Caco-2 (cell line): ENCODE results near the gene RIPK3. TPM values are rescaled to one million over a fixed set of nuclear protein-coding genes. Genes with fewer than 3 reads are reported as not detected.

Experiments used
- BruUV-seq: library from RNA; stranded (reverse); fragments of 400-500 nt; replicated peaks from 2 replicates; lab custom pipeline; 2021; lab: Mats Ljungman, UMichigan
- CTCF ChIA-PET: fragments of 300-600 bp; sonication (Branson Sonifier 250); formaldehyde crosslinking; loops from one replicate; lab custom pipeline; 2022; ENCODE audit warnings: antibody characterized with exemption; lab: Charles Lee
- POLR2A ChIA-PET: fragments of 300-600 bp; sonication (Branson Sonifier 250); formaldehyde crosslinking; loops from one replicate; lab custom pipeline; 2022; ENCODE audit warnings: antibody characterized with exemption; lab: Charles Lee
- DNase-seq, 2 experiments: peaks; one replicate each; pipeline versions ENCODE4 v3.0.0 to v3.0.0-alpha.2; 2020 to 2022
- H3K27me3 ChIP-seq: replicated peaks from 2 replicates; pipeline ENCODE4 v1.6.0; 2011; ENCODE audit warnings: low read length; ENCODE audit not compliant: control insufficient read depth, insufficient read depth
- H3K36me3 ChIP-seq: 2 replicates; pipeline ENCODE4 v1.5.1; 2011; ENCODE audit warnings: low read length; ENCODE audit not compliant: control insufficient read depth, insufficient read depth
- H3K4me1 ChIP-seq: fragments of 250-450 bp; sonication (Bioruptor Pico); 2 replicates; pipeline ENCODE4 v1.5.1; 2020; ENCODE audit warnings: mild to moderate bottlenecking
- H3K4me3 ChIP-seq: 2 replicates; pipeline ENCODE4 v1.5.1; 2011; ENCODE audit warnings: low read depth, mild to moderate bottlenecking, control low read depth, low read length
- H3K9me3 ChIP-seq: fragments of 250-450 bp; sonication (Bioruptor Pico); 2 replicates; pipeline ENCODE4 v1.5.1; 2020; ENCODE audit warnings: mild to moderate bottlenecking, moderate library complexity
- H3K27ac Mint-ChIP-seq: one replicate; pipeline ENCODE4 v1.8.0; 2022; ENCODE audit warnings: mixed read lengths; ENCODE audit not compliant: unreplicated experiment
- H3K27me3 Mint-ChIP-seq: one replicate; pipeline ENCODE4 v1.8.0; 2022; ENCODE audit warnings: mixed read lengths; ENCODE audit not compliant: insufficient read depth, unreplicated experiment
- H3K36me3 Mint-ChIP-seq: one replicate; pipeline ENCODE4 v1.8.0; 2022; ENCODE audit warnings: mild to moderate bottlenecking, mixed read lengths; ENCODE audit not compliant: insufficient read depth, unreplicated experiment
- H3K4me1 Mint-ChIP-seq: one replicate; pipeline ENCODE4 v1.8.0; 2022; ENCODE audit warnings: low read depth, mixed read lengths; ENCODE audit not compliant: unreplicated experiment
- H3K4me3 Mint-ChIP-seq: one replicate; pipeline ENCODE4 v1.8.0; 2022; ENCODE audit warnings: mild to moderate bottlenecking, moderate library complexity, mixed read lengths; ENCODE audit not compliant: unreplicated experiment
- H3K9me3 Mint-ChIP-seq: one replicate; pipeline ENCODE4 v1.8.0; 2022; ENCODE audit warnings: mixed read lengths; ENCODE audit not compliant: unreplicated experiment
- CTCF ChIP-seq, 2 experiments: fragments of 200-600 bp in 1 of 2; IDR thresholded peaks; 1 replicate in 1 of 2; 2 replicates in 1 of 2; pipeline versions ENCODE4 v1.5.1 to v1.8.0; 2011 to 2022; ENCODE audit warnings: antibody characterized with exemption in 1 of 2, control low read depth in 1 of 2, inconsistent platforms in 1 of 2, low read depth in 1 of 2, low read length in 1 of 2, mild to moderate bottlenecking in 1 of 2, moderate library complexity in 1 of 2; ENCODE audit not compliant: insufficient read depth in 1 of 2, severe bottlenecking in 1 of 2, unreplicated experiment in 1 of 2
- intact Hi-C: fragments of 100-400 bp; cut with micrococcal nuclease; formaldehyde crosslinking; loops from one replicate; pipeline ENCODE4 v1.10.0; 2022; ENCODE audit not compliant: unreplicated experiment
- total RNA-seq: library from RNA; stranded (reverse); gene quantifications from 2 replicates; pipeline ENCODE4 v1.2.3, GENCODE V29; 2022

RIPK3 gene
- total RNA-seq, 1 experiment from 2014 or later, result 1.5 TPM

GRCh38 chr14:24337824-24338175 is 2.0 kb downstream of the RIPK3 start:
- no peak for TF ChIP-seq CTCF (IDR thresholded peaks at IDR 0.05; ENCODE audit: insufficient read depth in 1 of 2, low read depth in 1 of 2, low read length in 1 of 2, severe bottlenecking in 1 of 2, unreplicated experiment in 1 of 2)
- H3K4me3 ChIP-seq, result no peak overlapping the region
- Mint-ChIP-seq H3K4me3 (no peak overlapping the region), H3K27ac (no peak overlapping the region), H3K36me3 (peaks cover under 1% of the 10 kb centered on the region), H3K9me3 (no peaks in the 10 kb centered on the region), H3K4me1 (no peaks in the 10 kb centered on the region), H3K27me3 (peaks cover 3% of the 10 kb centered on the region)
- POLR2A ChIA-PET, result interaction anchor here (0.8 kb wide), 1 partner anchor 104 kb away, joined by 5 read pairs; no protein-coding TSS in a partner anchor
- no peaks in the 10 kb centered on the region for H3K36me3 ChIP-seq
- no TSS peak for BruUV-seq
- peaks cover 14% of the 10 kb centered on the region for H3K4me1 ChIP-seq
- no peaks in the 10 kb centered on the region; the same call in 1 of the 2 replicates for H3K27me3 ChIP-seq
- intact Hi-C loops, result no loop called here
- CTCF ChIA-PET, result interaction anchor here (1.7 kb wide), 1 partner anchor 94 kb away, joined by 6 read pairs; no protein-coding TSS in a partner anchor
- H3K9me3 ChIP-seq, result no peaks in the 10 kb centered on the region
- DNase-seq, result no peak

GRCh38 chr14:24337144-24337823 is 2.5 kb downstream of the RIPK3 start:
- no peaks in the 10 kb centered on the region for H3K9me3 ChIP-seq
- no TSS peak for BruUV-seq
- POLR2A ChIA-PET, result interaction anchor here (0.8 kb wide), 1 partner anchor 105 kb away, joined by 5 read pairs; no protein-coding TSS in a partner anchor
- H3K4me3 ChIP-seq, result no peak overlapping the region
- no peak overlapping the region for H3K4me3 Mint-ChIP-seq
- no peaks in the 10 kb centered on the region for H3K36me3 ChIP-seq
- H3K4me1 ChIP-seq, result peaks cover 15% of the 10 kb centered on the region
- intact Hi-C loops, result no loop called here
- peaks cover under 1% of the 10 kb centered on the region for H3K27me3 Mint-ChIP-seq
- no peaks in the 10 kb centered on the region; the same call in 1 of the 2 replicates for H3K27me3 ChIP-seq
- peaks cover 2% of the 10 kb centered on the region for H3K4me1 Mint-ChIP-seq
- CTCF ChIA-PET, result no interaction called here
- no peak for DNase-seq
- TF ChIP-seq CTCF (IDR thresholded peaks at IDR 0.05; ENCODE audit: insufficient read depth in 1 of 2, low read depth in 1 of 2, low read length in 1 of 2, severe bottlenecking in 1 of 2, unreplicated experiment in 1 of 2), result no peak
- H3K9me3 Mint-ChIP-seq, result no peaks in the 10 kb centered on the region
- H3K36me3 Mint-ChIP-seq, result peaks cover 5% of the 10 kb centered on the region
- no peak overlapping the region for H3K27ac Mint-ChIP-seq

GRCh38 chr14:24335461-24336171 is 4.2 kb downstream of the RIPK3 start:
- Histone ChIP-seq H3K4me3 (no peak overlapping the region), H3K36me3 (no peaks in the 10 kb centered on the region), H3K4me1 (peaks cover 15% of the 10 kb centered on the region), H3K27me3 (no peaks in the 10 kb centered on the region; the same call in 1 of the 2 replicates), H3K9me3 (no peaks in the 10 kb centered on the region)
- H3K4me1 Mint-ChIP-seq, result peaks cover 7% of the 10 kb centered on the region
- no peaks in the 10 kb centered on the region for H3K9me3 Mint-ChIP-seq
- no peak for TF ChIP-seq CTCF (IDR thresholded peaks at IDR 0.05; ENCODE audit: insufficient read depth in 1 of 2, low read depth in 1 of 2, low read length in 1 of 2, severe bottlenecking in 1 of 2, unreplicated experiment in 1 of 2)
- ChIA-PET CTCF (interaction anchor here (0.5 to 1.6 kb wide), 2 partner anchors 96 to 745 kb away, joined by 5 to 11 read pairs; no protein-coding TSS in a partner anchor), POLR2A (no interaction called here)
- no peak overlapping the region for H3K27ac Mint-ChIP-seq
- no peak overlapping the region for H3K4me3 Mint-ChIP-seq
- no TSS peak for BruUV-seq
- H3K27me3 Mint-ChIP-seq, result no peaks in the 10 kb centered on the region
- no peak for DNase-seq
- intact Hi-C loops, result no loop called here
- H3K36me3 Mint-ChIP-seq, result peaks cover 7% of the 10 kb centered on the region
